IMR-90 (cell line): ENCODE measurements around the gene HS3ST5.

Experiments used
- CEBPB ChIP-seq: IDR thresholded peaks from 2 replicates; pipeline ENCODE4 v1.6.1; 2012; ENCODE audit warnings: low read depth, low read length, improper control_type of control experiment
- CTCF ChIP-seq: conservative IDR thresholded peaks from 2 replicates; pipeline ENCODE4 v1.5.1; 2012; ENCODE audit warnings: mild to moderate bottlenecking, low read depth, low read length, improper control_type of control experiment
- ELK1 ChIP-seq: fragments of 150-350 bp; IDR thresholded peaks from 2 replicates; pipeline ENCODE4 v1.6.1; 2016; ENCODE audit warnings: low read depth, mild to moderate bottlenecking, low read length, moderate library complexity, borderline replicate concordance
- FOS ChIP-seq: fragments of 150-350 bp; IDR thresholded peaks from 2 replicates; pipeline ENCODE4 v1.6.1; 2016; ENCODE audit warnings: low read depth, low read length
- MAFK ChIP-seq: IDR thresholded peaks from 2 replicates; pipeline ENCODE4 v1.6.1; 2012; ENCODE audit warnings: low read depth, low read length, improper control_type of control experiment
- MAZ ChIP-seq: IDR thresholded peaks from 2 replicates; pipeline ENCODE4 v1.6.1; 2012; ENCODE audit warnings: low read depth, mild to moderate bottlenecking, low read length, improper control_type of control experiment, moderate library complexity, borderline replicate concordance
- MXI1 ChIP-seq: IDR thresholded peaks from 2 replicates; pipeline ENCODE4 v1.6.1; 2012; ENCODE audit warnings: low read depth, mild to moderate bottlenecking, low read length, moderate library complexity, borderline replicate concordance
- POLR2A ChIP-seq: IDR thresholded peaks from 2 replicates; pipeline ENCODE4 v1.6.1; 2012; ENCODE audit warnings: mild to moderate bottlenecking, low read depth, low read length
- RAD21 ChIP-seq: IDR thresholded peaks from 2 replicates; pipeline ENCODE4 v1.6.1; 2012; ENCODE audit warnings: low read length, improper control_type of control experiment
- RCOR1 ChIP-seq: IDR thresholded peaks from 2 replicates; pipeline ENCODE4 v1.6.1; 2012; ENCODE audit warnings: mild to moderate bottlenecking, low read length, improper control_type of control experiment; ENCODE audit not compliant: insufficient replicate concordance
- RFX5 ChIP-seq: IDR thresholded peaks from 2 replicates; pipeline ENCODE4 v1.8.0; 2012; ENCODE audit warnings: low read depth, mild to moderate bottlenecking, low read length, moderate library complexity
- SMC3 ChIP-seq: fragments of 150-350 bp; IDR thresholded peaks from 2 replicates; pipeline ENCODE4 v1.6.1; 2016; ENCODE audit warnings: low read depth, mild to moderate bottlenecking, antibody characterized with exemption, low read length, moderate library complexity
- USF2 ChIP-seq: fragments of 150-350 bp; IDR thresholded peaks from 2 replicates; pipeline ENCODE4 v1.6.1; 2017; ENCODE audit warnings: mild to moderate bottlenecking, antibody characterized with exemption, low read length, low read depth

- no peak for TF ChIP-seq POLR2A
- TF ChIP-seq CTCF = no peak
- TF ChIP-seq CEBPB = no peak
- TF ChIP-seq RAD21 = no peak
- no peak for TF ChIP-seq MAFK
- TF ChIP-seq MXI1 = no peak
- no peak for TF ChIP-seq ELK1
- TF ChIP-seq SMC3 = no peak
- TF ChIP-seq USF2 = no peak
- TF ChIP-seq FOS = no peak
- TF ChIP-seq MAZ = no peak
- TF ChIP-seq RFX5 = no peak
- no peak for TF ChIP-seq RCOR1
These were observed 183.8 kb downstream of the HS3ST5 start for GRCh38 chr6:114158838-114159694.
